Muscle of leg (tissue), 11 donors: ENCODE results near the gene SLC29A4. TPM values are rescaled to one million over a fixed set of nuclear protein-coding genes. Genes with fewer than 3 reads are reported as not detected.
"Not testable (repeated sequence)": the region's sequence is repeated elsewhere in the genome, so short reads cannot be mapped to it uniquely, and the experiment has no call there.

Experiments
- DNase-seq: peaks from one replicate; pipeline ENCODE4 v3.0.0; 2013
- H3K27ac ChIP-seq: one replicate; pipeline ENCODE4 v1.5.1; 2013; ENCODE audit warnings: mild to moderate bottlenecking, low read length, control low read depth
- H3K27me3 ChIP-seq: one replicate; pipeline ENCODE4 v1.6.1; 2013; ENCODE audit warnings: low read length; ENCODE audit not compliant: control insufficient read depth, insufficient read depth
- H3K36me3 ChIP-seq: one replicate; pipeline ENCODE4 v1.6.1; 2013; ENCODE audit warnings: low read length; ENCODE audit not compliant: control insufficient read depth, insufficient read depth
- H3K4me1 ChIP-seq: one replicate; pipeline ENCODE4 v1.6.1; 2013; ENCODE audit warnings: low read length; ENCODE audit not compliant: control insufficient read depth, insufficient read depth
- H3K4me3 ChIP-seq: one replicate; pipeline ENCODE4 v1.5.1; 2013; ENCODE audit warnings: low read length, control low read depth
- H3K9me3 ChIP-seq: replicated peaks from 2 replicates; pipeline ENCODE4 v1.6.1; 2013; ENCODE audit warnings: low read depth, low read length; ENCODE audit not compliant: control insufficient read depth
- WGBS: methylation state at CpG from one replicate; pipeline ENCODE4 v1.1.5; 2013; ENCODE audit warnings: missing lambda C conversion rate; ENCODE audit not compliant: insufficient coverage; 5-methylcytosine and 5-hydroxymethylcytosine counted together
- polyA plus RNA-seq, 8 donors: library from polyadenylated mRNA; unstranded; fragments of 120-200 nt; gene quantifications; one replicate each; pipeline versions ENCODE4 v1.2.1 to v1.2.3, GENCODE V29; 2013; ENCODE audit warnings: inconsistent platforms in 1 of 8, low replicate concordance in 1 of 8; ENCODE audit not compliant: insufficient read length in 8 of 8, insufficient read depth in 1 of 8
- total RNA-seq: library from RNA; stranded (reverse); fragments of 120-200 nt; gene quantifications from one replicate; pipeline ENCODE4 v1.2.4, GENCODE V29; 2013

The SLC29A4 gene
- total and polyA plus RNA-seq, 9 donors: 18.5 to 51.7 (median 35.7) TPM

DNA sequence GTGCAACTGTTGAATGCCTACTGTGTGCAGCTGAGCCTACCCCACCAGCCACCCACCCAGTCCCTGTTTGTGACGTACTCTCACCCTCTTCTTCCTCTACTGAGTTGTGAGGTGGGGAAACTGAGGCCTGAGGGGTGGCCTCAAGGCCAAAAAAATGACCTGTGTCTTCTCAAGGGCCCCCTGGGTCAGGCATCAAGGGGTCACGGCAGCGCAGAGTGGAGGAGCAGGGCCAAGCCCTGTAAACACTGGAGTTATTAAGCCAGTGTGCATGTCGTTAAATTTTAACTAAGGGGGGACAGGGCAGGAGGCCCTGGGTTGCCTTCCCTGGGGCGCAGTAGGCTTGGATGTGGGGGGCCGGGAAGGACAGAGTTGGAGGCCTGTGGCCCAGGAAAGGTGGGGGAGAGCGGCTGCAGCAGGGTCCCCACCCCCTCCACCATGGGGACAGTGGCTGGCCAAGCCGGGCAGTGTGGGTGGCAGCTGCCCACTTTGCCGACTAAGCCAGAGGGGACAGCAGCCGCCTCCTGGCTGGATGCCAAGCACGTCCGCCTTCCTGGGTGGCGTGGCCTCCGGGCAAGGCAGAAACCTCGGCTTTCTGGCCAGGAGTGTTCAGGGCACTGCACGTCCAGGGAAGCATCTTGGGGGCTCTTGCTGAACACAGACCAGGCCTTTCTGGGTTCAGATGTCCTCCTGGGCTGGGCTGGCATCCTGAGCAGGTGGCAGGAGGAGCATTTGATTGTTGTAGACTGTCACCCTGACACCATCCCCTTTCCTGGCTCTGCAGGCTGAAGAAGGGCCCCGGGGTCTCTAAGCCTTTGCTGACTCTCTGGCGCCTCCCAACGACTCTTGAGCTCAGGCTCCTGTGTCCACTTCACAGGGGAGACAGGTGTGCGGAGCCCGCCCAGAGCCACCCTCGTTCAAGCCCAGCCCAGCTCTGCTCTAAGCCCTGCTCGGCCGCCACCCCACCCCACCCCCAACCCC lies 1.9 kb downstream of the SLC29A4 start:
- Histone ChIP-seq H3K36me3 (peaks cover 4% of the 10 kb centered on the region), H3K27me3 (peaks cover 2% of the 10 kb centered on the region), H3K9me3 (no peaks in the 10 kb centered on the region), H3K4me3 (no peak overlapping the region), H3K27ac (peak overlapping the region; percentile 65), H3K4me1 (peaks cover 16% of the 10 kb centered on the region)
- peak; percentile 76 for DNase-seq
- 29% methylated on average over 16 of the region's 24 CpGs for WGBS

DNA sequence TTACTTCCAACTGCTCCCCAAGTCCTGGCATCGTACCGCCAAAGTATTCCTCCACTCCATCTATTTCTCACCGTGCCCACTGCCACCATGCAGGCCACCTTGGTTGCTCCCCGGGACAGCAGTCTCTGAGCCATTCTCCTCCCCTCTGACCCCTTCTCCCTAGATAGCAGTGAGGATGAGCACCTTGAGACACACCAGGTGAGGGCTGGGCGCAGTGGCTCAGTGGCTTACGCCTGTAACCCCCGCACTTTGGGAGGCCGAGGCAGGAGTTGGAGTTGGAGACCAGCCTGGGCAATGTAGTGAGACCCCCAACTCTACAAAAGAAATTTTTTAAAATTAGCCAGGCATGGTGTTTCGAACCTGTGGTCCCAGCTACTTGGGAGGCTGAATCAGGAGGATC lies 4.2 kb downstream of the SLC29A4 start:
- DNase-seq: no peak
- peaks cover 2% of the 10 kb centered on the region for H3K27me3 ChIP-seq
- H3K9me3 ChIP-seq: no peaks in the 10 kb centered on the region
- no peak overlapping the region for H3K27ac ChIP-seq
- 100% methylated on average over 2 of the region's 9 CpGs for WGBS
- H3K36me3 ChIP-seq: peaks cover 16% of the 10 kb centered on the region
- H3K4me3 ChIP-seq: no peak overlapping the region
- peaks cover 16% of the 10 kb centered on the region for H3K4me1 ChIP-seq

DNA sequence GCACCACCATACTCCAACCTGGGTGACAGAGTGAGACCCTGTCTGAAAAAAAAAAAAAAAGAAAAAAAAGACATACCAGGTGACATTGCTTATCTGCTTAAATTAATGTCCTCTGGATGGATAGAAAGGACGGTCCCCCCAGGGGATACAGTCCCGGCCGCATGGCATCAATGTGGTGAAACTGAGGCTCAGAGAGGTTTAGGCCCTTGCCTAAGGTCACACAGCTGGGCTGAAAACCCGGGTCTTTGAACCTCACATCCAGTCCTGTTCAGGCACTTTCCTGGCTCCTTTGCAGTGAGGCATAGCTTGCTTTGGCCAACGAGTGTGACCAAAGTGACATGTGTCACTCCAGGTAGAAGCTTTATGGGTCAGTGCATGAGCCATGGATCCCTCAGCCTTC lies 4.6 kb downstream of the SLC29A4 start:
- WGBS: 86% methylated on average over 5 of the region's 5 CpGs
- H3K27ac ChIP-seq, DNase-seq, H3K9me3 ChIP-seq, H3K4me3 ChIP-seq, H3K27me3 ChIP-seq: not testable (repeated sequence)
- peaks cover 16% of the 10 kb centered on the region for H3K4me1 ChIP-seq
- H3K36me3 ChIP-seq: peaks cover 18% of the 10 kb centered on the region

DNA sequence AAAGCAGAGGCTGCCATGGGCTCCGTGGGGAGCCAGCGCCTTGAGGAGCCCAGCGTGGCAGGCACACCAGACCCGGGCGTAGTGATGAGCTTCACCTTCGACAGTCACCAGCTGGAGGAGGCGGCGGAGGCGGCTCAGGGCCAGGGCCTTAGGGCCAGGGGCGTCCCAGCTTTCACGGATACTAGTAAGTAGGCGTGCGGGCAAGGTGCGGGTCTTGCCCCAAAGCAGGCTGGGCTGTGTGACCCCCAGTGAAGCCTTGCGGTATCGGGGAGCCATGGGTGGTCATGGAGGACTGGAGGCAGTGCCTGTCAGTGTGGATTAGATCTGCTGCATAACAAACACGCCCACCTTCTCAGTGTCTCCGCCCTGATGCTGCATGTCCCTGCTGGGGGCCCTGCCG lies 5.1 kb downstream of the SLC29A4 start:
- H3K27ac ChIP-seq: no peak overlapping the region
- H3K9me3 ChIP-seq: no peaks in the 10 kb centered on the region
- H3K36me3 ChIP-seq: peaks cover 18% of the 10 kb centered on the region
- no peak for DNase-seq
- H3K4me1 ChIP-seq: peaks cover 16% of the 10 kb centered on the region
- WGBS: 94% methylated on average over 12 of the region's 19 CpGs
- H3K4me3 ChIP-seq: no peak overlapping the region
- H3K27me3 ChIP-seq: peaks cover 2% of the 10 kb centered on the region

DNA sequence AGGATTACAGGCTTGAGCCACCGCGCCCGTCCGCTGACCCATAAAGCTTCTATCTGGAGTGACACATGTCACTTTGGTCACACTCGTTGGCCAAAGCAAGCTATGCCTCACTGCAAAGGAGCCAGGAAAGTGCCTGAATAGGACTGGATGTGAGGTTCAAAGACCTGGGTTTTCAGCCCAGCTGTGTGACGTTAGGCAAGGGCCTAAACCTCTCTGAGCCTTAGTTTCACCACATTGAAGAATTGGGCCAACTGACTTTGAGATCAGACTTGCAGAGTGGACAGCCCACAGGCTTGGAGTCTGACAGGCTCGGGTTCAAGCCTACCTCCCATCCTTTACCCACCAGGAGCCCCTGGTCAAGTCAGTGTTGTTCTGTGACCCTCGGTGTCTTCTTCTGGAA lies 5.8 kb downstream of the SLC29A4 start:
- Histone ChIP-seq H3K36me3 (peaks cover 19% of the 10 kb centered on the region), H3K4me1 (peaks cover 15% of the 10 kb centered on the region)
- H3K4me3 ChIP-seq, H3K27ac ChIP-seq, H3K9me3 ChIP-seq, DNase-seq, H3K27me3 ChIP-seq: not testable (repeated sequence)
- WGBS: 85% methylated on average over 6 of the region's 8 CpGs

DNA sequence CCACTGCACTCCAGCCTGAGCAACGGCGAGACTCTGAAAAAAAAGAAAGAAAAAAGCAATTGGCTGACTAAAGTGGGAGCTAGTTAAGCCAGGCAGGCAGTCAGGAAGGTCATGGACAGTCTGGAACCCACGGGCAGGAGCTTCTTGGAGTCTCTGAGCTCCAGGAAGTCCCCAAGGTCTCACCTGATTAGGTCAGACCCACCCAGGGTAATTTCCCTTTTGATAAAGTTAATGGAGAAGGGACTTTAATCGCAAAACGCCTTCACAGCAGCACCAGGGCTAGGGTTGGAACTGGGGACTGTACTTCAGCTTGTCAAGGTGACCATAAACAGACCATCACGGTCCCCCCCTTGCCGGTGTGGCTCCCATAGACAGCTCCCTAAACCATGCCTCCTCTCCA lies 6.6 kb downstream of the SLC29A4 start:
- Histone ChIP-seq H3K4me3 (no peak overlapping the region), H3K4me1 (peaks cover 7% of the 10 kb centered on the region), H3K36me3 (peaks cover 24% of the 10 kb centered on the region), H3K27ac (no peak overlapping the region), H3K9me3 (peaks cover 4% of the 10 kb centered on the region), H3K27me3 (no peaks in the 10 kb centered on the region)
- no peak for DNase-seq
- 90% methylated on average over 6 of the region's 7 CpGs for WGBS

DNA sequence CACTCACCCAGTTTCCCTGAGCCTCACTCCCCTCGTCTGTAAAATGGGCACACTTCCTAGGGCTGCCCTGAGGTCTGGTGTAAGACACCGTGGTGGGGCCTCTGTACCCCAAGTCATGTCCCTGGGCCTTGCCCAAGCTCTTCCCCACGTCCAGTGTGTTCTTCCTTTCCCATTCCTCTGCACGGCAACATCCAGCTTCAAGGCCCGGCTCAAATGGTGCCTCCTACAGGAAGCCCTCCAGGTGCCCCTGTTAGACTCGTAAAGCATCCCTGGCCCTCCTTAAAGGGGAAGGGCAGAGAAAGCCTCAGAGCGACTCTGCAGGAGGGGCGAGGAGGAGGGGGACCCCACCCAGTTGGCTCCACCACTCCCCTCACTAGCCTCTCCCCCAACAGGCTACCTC lies 8.6 kb downstream of the SLC29A4 start:
- no peak for DNase-seq
- Histone ChIP-seq H3K9me3 (peaks cover 6% of the 10 kb centered on the region), H3K27me3 (no peaks in the 10 kb centered on the region), H3K27ac (no peak overlapping the region), H3K4me3 (no peak overlapping the region), H3K4me1 (no peaks in the 10 kb centered on the region), H3K36me3 (peaks cover 36% of the 10 kb centered on the region)
- WGBS: 78% methylated on average over 5 of the region's 8 CpGs

DNA sequence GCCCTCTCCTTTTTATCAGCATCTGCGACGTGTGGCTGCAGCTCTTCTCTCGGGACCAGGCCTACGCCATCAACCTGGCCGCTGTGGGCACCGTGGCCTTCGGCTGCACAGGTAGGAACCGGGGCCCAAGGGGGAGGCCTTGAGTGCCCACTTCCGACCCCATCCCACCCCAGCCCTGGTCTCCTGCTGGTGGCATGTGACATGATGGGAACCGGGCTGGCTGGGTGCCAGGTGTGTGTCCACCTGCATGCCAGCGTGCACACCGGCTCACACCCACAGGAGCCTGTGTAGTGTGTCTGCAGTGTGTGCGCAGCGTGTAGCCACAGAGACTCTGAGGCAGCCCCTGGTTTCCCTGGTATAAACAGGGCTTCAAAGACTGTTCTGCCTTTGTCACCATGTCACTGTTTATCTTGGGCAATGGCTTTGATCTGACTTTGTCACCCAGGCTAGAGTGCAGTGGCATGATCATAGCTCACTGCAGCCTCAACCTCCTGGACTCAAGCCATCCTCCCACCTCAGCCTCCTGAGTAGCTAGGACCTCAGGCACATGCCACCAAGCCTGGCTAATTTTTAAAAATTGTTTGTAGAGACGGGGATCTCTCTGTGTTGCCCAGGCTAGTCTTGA lies 9.1 kb downstream of the SLC29A4 start:
- H3K4me3 ChIP-seq, DNase-seq, H3K4me1 ChIP-seq, H3K27ac ChIP-seq, H3K27me3 ChIP-seq, H3K9me3 ChIP-seq: not testable (repeated sequence)
- 86% methylated on average over 12 of the region's 15 CpGs for WGBS
- H3K36me3 ChIP-seq: peaks cover 37% of the 10 kb centered on the region

DNA sequence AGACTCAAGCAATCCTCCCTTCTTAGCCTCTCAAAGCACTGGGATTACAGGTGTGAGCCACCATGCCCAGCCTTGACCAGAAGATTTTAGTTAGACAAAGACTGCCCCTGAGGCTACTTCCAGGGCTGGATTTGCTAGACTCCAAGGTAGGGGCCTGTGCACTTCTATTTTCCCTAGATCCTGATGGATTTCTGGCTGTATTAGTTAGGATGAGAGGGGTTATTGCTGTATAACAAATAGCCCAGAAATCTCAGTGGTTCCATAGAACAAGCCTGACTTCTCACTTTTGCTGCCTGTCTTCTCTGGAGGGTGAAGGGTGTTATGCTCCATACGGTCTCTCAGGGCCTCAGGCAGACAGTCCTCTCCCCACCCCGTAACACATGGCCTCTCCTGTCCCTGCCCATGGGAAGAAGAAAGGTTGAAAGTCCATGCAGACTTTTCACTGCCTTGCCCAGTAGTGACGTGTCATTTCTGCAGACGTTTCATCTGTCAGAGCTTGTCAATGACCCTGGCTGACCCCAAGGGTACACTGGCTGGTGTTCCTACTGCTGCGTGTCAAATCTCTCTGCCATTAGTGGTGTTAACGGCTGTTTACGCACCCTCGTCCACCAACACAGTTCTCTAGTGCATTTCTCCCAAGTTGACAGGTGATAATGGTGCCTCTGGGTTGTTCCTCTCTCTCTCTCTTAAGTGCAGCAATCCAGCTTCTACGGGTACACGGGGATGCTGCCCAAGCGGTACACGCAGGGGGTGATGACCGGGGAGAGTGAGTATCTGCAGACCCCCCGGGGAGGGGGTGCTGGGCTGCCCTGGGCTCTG lies 11.6 kb downstream of the SLC29A4 start:
- Histone ChIP-seq H3K9me3 (peaks cover 6% of the 10 kb centered on the region), H3K27me3 (peaks cover 5% of the 10 kb centered on the region), H3K4me3 (no peak overlapping the region), H3K27ac (no peak overlapping the region), H3K4me1 (no peaks in the 10 kb centered on the region), H3K36me3 (peaks cover 46% of the 10 kb centered on the region)
- no peak for DNase-seq
- 67% methylated on average over 10 of the region's 14 CpGs for WGBS
